Peyer's patch (tissue), 4 donors: ENCODE measurements around the gene BSN. TPM values are rescaled to one million over a fixed set of nuclear protein-coding genes. Genes with fewer than 3 reads are reported as not detected.
A peak's percentile ranks its signal among the peaks of the same experiment; 100 is the strongest.

Experiments
- DNase-seq, 3 donors: peaks; one replicate each; pipeline ENCODE4 v3.0.0-alpha.2; 2017 to 2019
- H3K27ac ChIP-seq, 4 donors: fragments of 200-600 bp; sonication (generic); one replicate each; pipeline ENCODE4 v1.5.1; 2016 to 2019
- H3K27me3 ChIP-seq, 2 donors: fragments of 200-600 bp; sonication (generic); one replicate each; pipeline ENCODE4 v1.5.1; 2019
- H3K36me3 ChIP-seq, 3 donors: fragments of 200-600 bp; sonication (generic); one replicate each; pipeline ENCODE4 v1.5.1; 2016 to 2019
- H3K4me1 ChIP-seq, 4 donors: fragments of 200-600 bp; sonication (generic); one replicate each; pipeline ENCODE4 v1.5.1; 2016 to 2019
- H3K4me3 ChIP-seq, 4 donors: fragments of 200-600 bp; sonication (generic); 1 replicate in 3 of 4; 2 replicates in 1 of 4; pipeline ENCODE4 v1.5.1; 2016 to 2019; ENCODE audit warnings: mild to moderate bottlenecking in 1 of 4
- H3K9me3 ChIP-seq, 4 donors: fragments of 200-600 bp; sonication (generic); one replicate each; pipeline ENCODE4 v1.5.1; 2016 to 2019; ENCODE audit warnings: mild to moderate bottlenecking in 1 of 4
- POLR2A ChIP-seq, 2 donors: fragments of 450-650 bp; IDR thresholded peaks; one replicate each; pipeline ENCODE4 v1.5.1; 2017; ENCODE audit warnings: antibody characterized with exemption in 2 of 2, mild to moderate bottlenecking in 2 of 2, moderate library complexity in 2 of 2
- total RNA-seq, 4 donors: library from RNA; depleted of rRNA; stranded (reverse); fragments of >200 nt; gene quantifications; one replicate each; pipeline ENCODE4 v1.1.0, GENCODE V29; 2016
- TF ChIP-seq, protein P1 (sequence below), 6 experiments: fragments of 450-650 bp in 4 of 6; fragments of 200-600 bp in 2 of 6; sonication (generic) in 1 of 6; IDR thresholded peaks; one replicate each; pipeline ENCODE4 v1.5.1; 2017 to 2019; ENCODE audit warnings: antibody characterized with exemption in 6 of 6, mild to moderate bottlenecking in 3 of 6, moderate library complexity in 1 of 6

Gene BSN
- total RNA-seq, 4 donors from 2014 or later: 0.18 to 3.3 (median 0.85) TPM

DNA sequence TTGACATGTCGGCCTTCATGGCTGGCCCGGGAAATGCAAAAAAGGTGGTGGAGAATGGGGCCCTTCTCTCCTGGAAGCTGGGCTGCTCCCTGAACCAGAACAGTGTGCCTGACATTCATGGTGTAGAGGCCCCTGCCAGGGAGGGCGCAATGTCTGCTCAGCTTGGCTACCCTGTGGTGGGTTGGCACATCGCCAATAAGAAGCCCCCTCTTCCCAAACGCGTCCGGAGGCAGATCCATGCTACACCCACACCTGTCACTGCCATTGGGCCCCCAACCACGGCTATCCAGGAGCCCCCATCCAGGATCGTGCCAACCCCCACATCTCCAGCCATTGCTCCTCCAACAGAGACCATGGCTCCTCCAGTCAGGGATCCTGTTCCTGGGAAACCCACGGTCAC lies 23.1 kb upstream of the BSN start:
- Histone ChIP-seq H3K27me3 (no peaks in the 10 kb centered on the region), H3K4me1 (no peaks in the 10 kb centered on the region), H3K9me3 (no peaks in the 10 kb centered on the region), H3K27ac (no peak overlapping the region), H3K36me3 (peaks cover 0 to 44% (median 0%) of the 10 kb centered on the region in 3 donors), H3K4me3 (no peak overlapping the region)
- TF ChIP-seq POLR2A (IDR thresholded peaks at IDR 0.05): no peak
- TF ChIP-seq, protein P1, sequence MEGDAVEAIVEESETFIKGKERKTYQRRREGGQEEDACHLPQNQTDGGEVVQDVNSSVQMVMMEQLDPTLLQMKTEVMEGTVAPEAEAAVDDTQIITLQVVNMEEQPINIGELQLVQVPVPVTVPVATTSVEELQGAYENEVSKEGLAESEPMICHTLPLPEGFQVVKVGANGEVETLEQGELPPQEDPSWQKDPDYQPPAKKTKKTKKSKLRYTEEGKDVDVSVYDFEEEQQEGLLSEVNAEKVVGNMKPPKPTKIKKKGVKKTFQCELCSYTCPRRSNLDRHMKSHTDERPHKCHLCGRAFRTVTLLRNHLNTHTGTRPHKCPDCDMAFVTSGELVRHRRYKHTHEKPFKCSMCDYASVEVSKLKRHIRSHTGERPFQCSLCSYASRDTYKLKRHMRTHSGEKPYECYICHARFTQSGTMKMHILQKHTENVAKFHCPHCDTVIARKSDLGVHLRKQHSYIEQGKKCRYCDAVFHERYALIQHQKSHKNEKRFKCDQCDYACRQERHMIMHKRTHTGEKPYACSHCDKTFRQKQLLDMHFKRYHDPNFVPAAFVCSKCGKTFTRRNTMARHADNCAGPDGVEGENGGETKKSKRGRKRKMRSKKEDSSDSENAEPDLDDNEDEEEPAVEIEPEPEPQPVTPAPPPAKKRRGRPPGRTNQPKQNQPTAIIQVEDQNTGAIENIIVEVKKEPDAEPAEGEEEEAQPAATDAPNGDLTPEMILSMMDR (IDR thresholded peaks at IDR 0.05): no peak
- DNase-seq: no peak

DNA sequence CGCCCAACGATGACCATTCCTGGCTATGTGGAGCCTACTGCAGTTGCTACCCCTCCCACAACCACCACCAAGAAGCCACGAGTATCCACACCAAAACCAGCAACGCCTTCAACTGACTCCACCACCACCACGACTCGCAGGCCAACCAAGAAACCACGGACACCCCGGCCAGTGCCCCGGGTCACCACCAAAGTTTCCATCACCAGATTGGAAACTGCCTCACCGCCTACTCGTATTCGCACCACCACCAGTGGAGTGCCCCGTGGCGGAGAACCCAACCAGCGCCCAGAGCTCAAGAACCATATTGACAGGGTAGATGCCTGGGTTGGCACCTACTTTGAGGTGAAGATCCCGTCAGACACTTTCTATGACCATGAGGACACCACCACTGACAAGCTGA lies 22.6 kb upstream of the BSN start:
- peaks cover 0 to 44% (median 0%) of the 10 kb centered on the region in 3 donors for H3K36me3 ChIP-seq
- no peaks in the 10 kb centered on the region for H3K9me3 ChIP-seq
- H3K27ac ChIP-seq: no peak overlapping the region
- no peak overlapping the region for H3K4me3 ChIP-seq
- DNase-seq: no peak
- peaks cover 0 to 4% (median 0%) of the 10 kb centered on the region in 4 donors for H3K4me1 ChIP-seq
- TF ChIP-seq, protein P1 (IDR thresholded peaks at IDR 0.05): no peak
- no peak for TF ChIP-seq POLR2A (IDR thresholded peaks at IDR 0.05)
- no peaks in the 10 kb centered on the region for H3K27me3 ChIP-seq

DNA sequence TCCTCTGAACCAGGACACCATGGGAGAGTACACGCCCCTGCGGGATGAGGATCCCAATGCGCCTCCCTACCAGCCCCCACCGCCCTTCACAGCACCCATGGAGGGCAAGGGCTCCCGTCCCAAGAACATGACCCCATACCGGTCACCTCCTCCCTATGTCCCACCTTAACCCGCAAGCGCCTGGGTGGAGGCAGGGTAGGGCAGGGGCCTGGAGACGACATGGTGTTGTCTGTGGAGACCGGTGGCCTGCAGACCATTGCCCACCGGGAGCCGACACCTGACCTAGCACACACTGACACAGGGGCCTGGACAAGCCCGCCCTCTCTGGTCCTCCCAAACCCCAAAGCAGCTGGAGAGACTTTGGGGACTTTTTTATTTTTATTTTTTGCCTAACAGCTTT lies 21.2 kb upstream of the BSN start:
- Histone ChIP-seq H3K4me3 (no peak overlapping the region), H3K9me3 (no peaks in the 10 kb centered on the region), H3K27ac (no peak overlapping the region), H3K4me1 (peaks cover 0 to 5% (median 0%) of the 10 kb centered on the region in 4 donors), H3K36me3 (peaks cover 0 to 44% (median 0%) of the 10 kb centered on the region in 3 donors), H3K27me3 (no peaks in the 10 kb centered on the region)
- DNase-seq: no peak
- TF ChIP-seq, protein P1 (IDR thresholded peaks at IDR 0.05): no peak
- no peak for TF ChIP-seq POLR2A (IDR thresholded peaks at IDR 0.05)

DNA sequence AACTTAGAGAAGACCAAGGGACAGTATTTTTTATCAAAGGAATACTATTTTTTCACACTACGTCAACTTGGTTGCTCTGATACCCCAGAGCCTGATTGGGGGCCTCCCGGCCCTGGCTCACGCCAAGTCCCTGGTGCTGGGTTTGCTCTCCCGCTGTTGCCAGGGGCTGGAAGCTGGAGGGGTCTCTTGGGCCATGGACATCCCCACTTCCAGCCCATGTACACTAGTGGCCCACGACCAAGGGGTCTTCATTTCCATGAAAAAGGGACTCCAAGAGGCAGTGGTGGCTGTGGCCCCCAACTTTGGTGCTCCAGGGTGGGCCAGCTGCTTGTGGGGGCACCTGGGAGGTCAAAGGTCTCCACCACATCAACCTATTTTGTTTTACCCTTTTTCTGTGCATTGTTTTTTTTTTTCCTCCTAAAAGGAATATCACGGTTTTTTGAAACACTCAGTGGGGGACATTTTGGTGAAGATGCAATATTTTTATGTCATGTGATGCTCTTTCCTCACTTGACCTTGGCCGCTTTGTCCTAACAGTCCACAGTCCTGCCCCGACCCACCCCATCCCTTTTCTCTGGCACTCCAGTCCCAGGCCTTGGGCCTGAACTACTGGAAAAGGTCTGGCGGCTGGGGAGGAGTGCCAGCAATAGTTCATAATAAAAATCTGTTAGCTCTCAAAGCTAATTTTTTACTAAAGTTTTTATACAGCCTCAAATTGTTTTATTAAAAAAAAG lies 20.3 kb upstream of the BSN start:
- peaks cover 0 to 44% (median 0%) of the 10 kb centered on the region in 3 donors for H3K36me3 ChIP-seq
- H3K9me3 ChIP-seq: no peaks in the 10 kb centered on the region
- no peak for DNase-seq
- H3K4me3 ChIP-seq: no peak overlapping the region
- H3K27me3 ChIP-seq: no peaks in the 10 kb centered on the region
- TF ChIP-seq, protein P1 (IDR thresholded peaks at IDR 0.05): no peak
- TF ChIP-seq POLR2A (IDR thresholded peaks at IDR 0.05): no peak
- H3K4me1 ChIP-seq: peaks cover 0 to 5% (median 0%) of the 10 kb centered on the region in 4 donors
- H3K27ac ChIP-seq: peak overlapping the region in 2 of 4 donors; percentile 36 to 50

DNA sequence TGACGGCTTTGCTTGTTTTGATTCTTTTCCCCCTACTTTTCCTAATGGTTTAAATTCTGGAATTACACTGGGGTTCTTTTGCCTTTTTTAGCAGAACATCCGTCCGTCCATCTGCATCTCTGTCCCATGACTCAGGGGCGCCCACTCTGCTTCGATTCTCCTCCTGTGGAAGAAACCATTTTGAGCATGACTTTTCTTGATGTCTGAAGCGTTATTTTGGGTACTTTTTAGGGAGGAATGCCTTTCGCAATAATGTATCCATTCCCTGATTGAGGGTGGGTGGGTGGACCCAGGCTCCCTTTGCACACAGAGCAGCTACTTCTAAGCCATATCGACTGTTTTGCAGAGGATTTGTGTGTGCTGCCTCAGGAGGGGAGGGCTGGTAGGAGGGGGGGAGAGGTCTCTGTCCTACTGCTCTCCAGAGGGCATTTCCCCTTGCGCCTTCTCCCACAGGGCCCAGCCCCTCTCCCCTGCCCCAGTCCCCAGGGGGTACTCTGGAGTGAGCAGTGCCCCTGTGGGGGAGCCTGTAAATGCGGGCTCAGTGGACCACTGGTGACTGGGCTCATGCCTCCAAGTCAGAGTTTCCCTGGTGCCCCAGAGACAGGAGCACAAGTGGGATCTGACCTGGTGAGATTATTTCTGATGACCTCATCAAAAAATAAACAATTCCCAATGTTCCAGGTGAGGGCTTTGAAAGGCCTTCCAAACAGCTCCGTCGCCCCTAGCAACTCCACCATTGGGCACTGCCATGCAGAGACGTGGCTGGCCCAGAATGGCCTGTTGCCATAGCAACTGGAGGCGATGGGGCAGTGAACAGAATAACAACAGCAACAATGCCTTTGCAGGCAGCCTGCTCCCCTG lies 19.5 kb upstream of the BSN start:
- Histone ChIP-seq H3K4me1 (peaks cover 0 to 5% (median 2%) of the 10 kb centered on the region in 4 donors), H3K9me3 (no peaks in the 10 kb centered on the region), H3K4me3 (no peak overlapping the region), H3K36me3 (peaks cover 0 to 44% (median 0%) of the 10 kb centered on the region in 3 donors), H3K27me3 (no peaks in the 10 kb centered on the region), H3K27ac (peak overlapping the region in 3 of 4 donors; percentile 36 to 50 (median 46))
- DNase-seq: no peak
- no peak for TF ChIP-seq POLR2A (IDR thresholded peaks at IDR 0.05)
- TF ChIP-seq, protein P1 (IDR thresholded peaks at IDR 0.05): no peak
